Bronchial epithelial cell (primary cell): Measurements from ENCODE around the gene GBE1. TPM values are rescaled to one million over a fixed set of nuclear protein-coding genes. Genes with fewer than 3 reads are reported as not detected.

Experiments used
- DNase-seq: peaks from one replicate; pipeline ENCODE4 v3.0.0-alpha.2; 2010; ENCODE audit warnings: low read depth
- FAIRE-seq: peaks from 2 replicates; lab custom pipeline; 2011; peaks lifted over from hg19 to GRCh38; lab: Jason Lieb, UNC
- H3K27me3 ChIP-seq: 2 replicates; pipeline ENCODE4 v1.5.1; 2011; ENCODE audit warnings: low read length; ENCODE audit not compliant: control insufficient read depth, insufficient read depth
- H3K36me3 ChIP-seq: 2 replicates; pipeline ENCODE4 v1.5.1; 2011; ENCODE audit warnings: low read length; ENCODE audit not compliant: control insufficient read depth, insufficient read depth
- H3K4me3 ChIP-seq: 2 replicates; pipeline ENCODE4 v1.5.1; 2011; ENCODE audit warnings: mild to moderate bottlenecking, low read depth, low read length, control low read depth
- CTCF ChIP-seq: IDR thresholded peaks from 2 replicates; pipeline ENCODE4 v1.5.1; 2011; ENCODE audit warnings: mild to moderate bottlenecking, moderate library complexity, low read length, control low read depth, inconsistent platforms; ENCODE audit not compliant: insufficient read depth, severe bottlenecking
- total RNA-seq: library from RNA; depleted of rRNA; stranded (reverse); fragments of >200 nt; gene quantifications from 2 replicates; pipeline ENCODE4 v1.2.1, GENCODE V29; 2014

GBE1 gene
- total RNA-seq, 1 donor from 2014 or later: 94.0 TPM

- Histone ChIP-seq H3K27me3 (no peaks in the 10 kb centered on the region), H3K36me3 (peaks cover 3% of the 10 kb centered on the region), H3K4me3 (no peak overlapping the region)
- no peak for FAIRE-seq
- TF ChIP-seq CTCF: no peak
- DNase-seq: no peak
Observed at GRCh38 chr3:81549388-81549787, 212.1 kb downstream of the GBE1 start.

GRCh38 chr3:81545572-81545971 lies 215.9 kb downstream of the GBE1 start:
- DNase-seq (peak; percentile 43), FAIRE-seq (no peak)
- no peak overlapping the region for H3K4me3 ChIP-seq
- peaks cover 2% of the 10 kb centered on the region for H3K36me3 ChIP-seq
- no peaks in the 10 kb centered on the region for H3K27me3 ChIP-seq
- TF ChIP-seq CTCF: no peak

GRCh38 chr3:81544385-81544784 lies 217.1 kb downstream of the GBE1 start:
- DNase-seq (no peak), FAIRE-seq (no peak)
- no peaks in the 10 kb centered on the region for H3K27me3 ChIP-seq
- no peak overlapping the region for H3K4me3 ChIP-seq
- H3K36me3 ChIP-seq: peaks cover 2% of the 10 kb centered on the region
- TF ChIP-seq CTCF: no peak

GRCh38 chr3:81540787-81541186 lies 220.7 kb downstream of the GBE1 start:
- Histone ChIP-seq H3K27me3 (no peaks in the 10 kb centered on the region), H3K4me3 (no peak overlapping the region), H3K36me3 (no peaks in the 10 kb centered on the region)
- no peak for DNase-seq
- no peak for TF ChIP-seq CTCF
- no peak for FAIRE-seq

- no peak for DNase-seq
- no peak for FAIRE-seq
- Histone ChIP-seq H3K4me3 (no peak overlapping the region), H3K27me3 (no peaks in the 10 kb centered on the region), H3K36me3 (peaks cover 6% of the 10 kb centered on the region)
- no peak for TF ChIP-seq CTCF
Observed at GRCh38 chr3:81531846-81532245, 229.6 kb downstream of the GBE1 start.

- FAIRE-seq (no peak), DNase-seq (no peak)
- TF ChIP-seq CTCF: no peak
- Histone ChIP-seq H3K27me3 (no peaks in the 10 kb centered on the region), H3K36me3 (peaks cover 6% of the 10 kb centered on the region), H3K4me3 (no peak overlapping the region)
Observed at GRCh38 chr3:81531263-81531662, 230.2 kb downstream of the GBE1 start.
